ENCODE data around the gene SMKR1. TPM values are rescaled to one million over a fixed set of nuclear protein-coding genes. Genes with fewer than 3 reads are reported as not detected.

SMKR1 gene
- total RNA-seq, 1 donor from 2014 or later = not detected

- H3K4me2 ChIP-seq (ENCODE audit: low read length) = no peak overlapping the region
- peaks cover 16% of the 10 kb centered on the region for H3K4me1 ChIP-seq (ENCODE audit: insufficient read depth, low read length)
- Mint-ChIP-seq H3K27me3 (ENCODE audit: low read depth, unreplicated experiment) (peaks cover 25% of the 10 kb centered on the region), H3K4me3 (ENCODE audit: unreplicated experiment) (no peak overlapping the region), H3K4me1 (ENCODE audit: low read depth, unreplicated experiment) (peaks cover 14% of the 10 kb centered on the region), H3K36me3 (ENCODE audit: low read depth, unreplicated experiment) (peaks cover 3% of the 10 kb centered on the region), H3K27ac (ENCODE audit: unreplicated experiment) (no peak overlapping the region), H3K9me3 (ENCODE audit: unreplicated experiment) (no peaks in the 10 kb centered on the region)
- H4K20me1 ChIP-seq (ENCODE audit: insufficient read depth, low read length) = no peaks in the 10 kb centered on the region
- TF ChIP-seq EZH2 (IDR thresholded peaks at IDR 0.05; ENCODE audit: insufficient read depth, low read length) (no peak), CTCF (IDR thresholded peaks at IDR 0.05; ENCODE audit: insufficient read depth, low read depth, low read length) (no peak)
- H3K79me2 ChIP-seq (ENCODE audit: insufficient read depth, low read length) = no peaks in the 10 kb centered on the region
- no peak overlapping the region for H2AFZ ChIP-seq (ENCODE audit: low read depth, low read length)
- H3K36me3 ChIP-seq (ENCODE audit: insufficient read depth, low read length) = no peaks in the 10 kb centered on the region
- no peak overlapping the region for H3K27ac ChIP-seq (ENCODE audit: low read depth, low read length)
- FAIRE-seq (no peak), DNase-seq (ENCODE audit: low read depth) (no peak)
- no peak overlapping the region for H3K4me3 ChIP-seq (ENCODE audit: insufficient read depth, low read depth, low read length)
- H3K9ac ChIP-seq (ENCODE audit: low read length) = no peak overlapping the region
- peaks cover 2% of the 10 kb centered on the region for H3K27me3 ChIP-seq (ENCODE audit: insufficient read depth, low read length)
- peaks cover 2% of the 10 kb centered on the region for H3K9me3 ChIP-seq (ENCODE audit: insufficient read depth, low read depth, low read length)
Measured at GRCh38 chr7:129498021-129498420, 4.3 kb upstream of the SMKR1 start.

GRCh38 chr7:129499999-129500398 is 2.3 kb upstream of the SMKR1 start:
- no peak overlapping the region for H3K27ac ChIP-seq (ENCODE audit: low read depth, low read length)
- H3K4me1 ChIP-seq (ENCODE audit: insufficient read depth, low read length) = peaks cover 3% of the 10 kb centered on the region
- H3K4me1 Mint-ChIP-seq (ENCODE audit: low read depth, unreplicated experiment) = peaks cover 8% of the 10 kb centered on the region
- no peak overlapping the region for H2AFZ ChIP-seq (ENCODE audit: low read depth, low read length)
- no peak overlapping the region for H3K9ac ChIP-seq (ENCODE audit: low read length)
- H3K4me2 ChIP-seq (ENCODE audit: low read length) = no peak overlapping the region
- no peak overlapping the region for H3K27ac Mint-ChIP-seq (ENCODE audit: unreplicated experiment)
- H3K9me3 ChIP-seq (ENCODE audit: insufficient read depth, low read depth, low read length) = peaks cover 2% of the 10 kb centered on the region
- no peaks in the 10 kb centered on the region for H4K20me1 ChIP-seq (ENCODE audit: insufficient read depth, low read length)
- H3K79me2 ChIP-seq (ENCODE audit: insufficient read depth, low read length) = no peaks in the 10 kb centered on the region
- H3K36me3 Mint-ChIP-seq (ENCODE audit: low read depth, unreplicated experiment) = peaks cover 3% of the 10 kb centered on the region
- DNase-seq (ENCODE audit: low read depth) (no peak), FAIRE-seq (no peak)
- no peak overlapping the region for H3K4me3 Mint-ChIP-seq (ENCODE audit: unreplicated experiment)
- H3K27me3 Mint-ChIP-seq (ENCODE audit: low read depth, unreplicated experiment) = peaks cover 42% of the 10 kb centered on the region
- no peaks in the 10 kb centered on the region for H3K9me3 Mint-ChIP-seq (ENCODE audit: unreplicated experiment)
- no peak for TF ChIP-seq EZH2 (IDR thresholded peaks at IDR 0.05; ENCODE audit: insufficient read depth, low read length)
- no peak for TF ChIP-seq CTCF (IDR thresholded peaks at IDR 0.05; ENCODE audit: insufficient read depth, low read depth, low read length)
- no peak overlapping the region for H3K4me3 ChIP-seq (ENCODE audit: insufficient read depth, low read depth, low read length)
- H3K27me3 ChIP-seq (ENCODE audit: insufficient read depth, low read length) = peaks cover 6% of the 10 kb centered on the region
- no peaks in the 10 kb centered on the region for H3K36me3 ChIP-seq (ENCODE audit: insufficient read depth, low read length)
